ENCODE measurements around the gene TRPT1.

DNA sequence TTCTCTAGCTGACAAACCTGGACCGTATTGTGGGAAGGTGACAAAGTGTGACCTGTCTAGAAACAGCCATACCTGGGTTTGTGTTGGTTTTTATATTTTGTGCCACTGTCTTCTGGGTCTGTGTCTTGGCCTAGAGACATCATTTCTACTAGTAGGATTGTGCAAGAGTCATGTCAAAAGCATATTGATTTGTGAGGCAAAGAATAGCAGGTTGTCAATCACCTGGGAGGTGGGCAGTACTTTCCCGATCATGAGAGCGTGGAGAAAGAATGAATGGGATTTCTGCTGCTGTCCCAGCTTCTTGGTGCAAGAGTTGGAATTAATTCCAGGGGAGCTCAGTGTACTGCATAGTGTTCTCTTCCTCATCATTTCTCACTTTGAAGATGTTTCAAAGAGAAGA, 24.4 kb downstream of the TRPT1 start:
- TF ChIP-seq, protein P1, sequence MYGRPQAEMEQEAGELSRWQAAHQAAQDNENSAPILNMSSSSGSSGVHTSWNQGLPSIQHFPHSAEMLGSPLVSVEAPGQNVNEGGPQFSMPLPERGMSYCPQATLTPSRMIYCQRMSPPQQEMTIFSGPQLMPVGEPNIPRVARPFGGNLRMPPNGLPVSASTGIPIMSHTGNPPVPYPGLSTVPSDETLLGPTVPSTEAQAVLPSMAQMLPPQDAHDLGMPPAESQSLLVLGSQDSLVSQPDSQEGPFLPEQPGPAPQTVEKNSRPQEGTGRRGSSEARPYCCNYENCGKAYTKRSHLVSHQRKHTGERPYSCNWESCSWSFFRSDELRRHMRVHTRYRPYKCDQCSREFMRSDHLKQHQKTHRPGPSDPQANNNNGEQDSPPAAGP (tag by site-specific recombination; IDR thresholded peaks at IDR 0.05), result no peak
- TF ChIP-seq ZNF514 (tag by site-specific recombination; IDR thresholded peaks at IDR 0.05), result no peak
- TF ChIP-seq ZNF175 (tag by site-specific recombination; IDR thresholded peaks at IDR 0.05), result no peak
- TF ChIP-seq, protein P2, sequence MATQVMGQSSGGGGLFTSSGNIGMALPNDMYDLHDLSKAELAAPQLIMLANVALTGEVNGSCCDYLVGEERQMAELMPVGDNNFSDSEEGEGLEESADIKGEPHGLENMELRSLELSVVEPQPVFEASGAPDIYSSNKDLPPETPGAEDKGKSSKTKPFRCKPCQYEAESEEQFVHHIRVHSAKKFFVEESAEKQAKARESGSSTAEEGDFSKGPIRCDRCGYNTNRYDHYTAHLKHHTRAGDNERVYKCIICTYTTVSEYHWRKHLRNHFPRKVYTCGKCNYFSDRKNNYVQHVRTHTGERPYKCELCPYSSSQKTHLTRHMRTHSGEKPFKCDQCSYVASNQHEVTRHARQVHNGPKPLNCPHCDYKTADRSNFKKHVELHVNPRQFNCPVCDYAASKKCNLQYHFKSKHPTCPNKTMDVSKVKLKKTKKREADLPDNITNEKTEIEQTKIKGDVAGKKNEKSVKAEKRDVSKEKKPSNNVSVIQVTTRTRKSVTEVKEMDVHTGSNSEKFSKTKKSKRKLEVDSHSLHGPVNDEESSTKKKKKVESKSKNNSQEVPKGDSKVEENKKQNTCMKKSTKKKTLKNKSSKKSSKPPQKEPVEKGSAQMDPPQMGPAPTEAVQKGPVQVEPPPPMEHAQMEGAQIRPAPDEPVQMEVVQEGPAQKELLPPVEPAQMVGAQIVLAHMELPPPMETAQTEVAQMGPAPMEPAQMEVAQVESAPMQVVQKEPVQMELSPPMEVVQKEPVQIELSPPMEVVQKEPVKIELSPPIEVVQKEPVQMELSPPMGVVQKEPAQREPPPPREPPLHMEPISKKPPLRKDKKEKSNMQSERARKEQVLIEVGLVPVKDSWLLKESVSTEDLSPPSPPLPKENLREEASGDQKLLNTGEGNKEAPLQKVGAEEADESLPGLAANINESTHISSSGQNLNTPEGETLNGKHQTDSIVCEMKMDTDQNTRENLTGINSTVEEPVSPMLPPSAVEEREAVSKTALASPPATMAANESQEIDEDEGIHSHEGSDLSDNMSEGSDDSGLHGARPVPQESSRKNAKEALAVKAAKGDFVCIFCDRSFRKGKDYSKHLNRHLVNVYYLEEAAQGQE (tag by site-specific recombination; IDR thresholded peaks at IDR 0.05), result no peak
- TF ChIP-seq, protein P3, sequence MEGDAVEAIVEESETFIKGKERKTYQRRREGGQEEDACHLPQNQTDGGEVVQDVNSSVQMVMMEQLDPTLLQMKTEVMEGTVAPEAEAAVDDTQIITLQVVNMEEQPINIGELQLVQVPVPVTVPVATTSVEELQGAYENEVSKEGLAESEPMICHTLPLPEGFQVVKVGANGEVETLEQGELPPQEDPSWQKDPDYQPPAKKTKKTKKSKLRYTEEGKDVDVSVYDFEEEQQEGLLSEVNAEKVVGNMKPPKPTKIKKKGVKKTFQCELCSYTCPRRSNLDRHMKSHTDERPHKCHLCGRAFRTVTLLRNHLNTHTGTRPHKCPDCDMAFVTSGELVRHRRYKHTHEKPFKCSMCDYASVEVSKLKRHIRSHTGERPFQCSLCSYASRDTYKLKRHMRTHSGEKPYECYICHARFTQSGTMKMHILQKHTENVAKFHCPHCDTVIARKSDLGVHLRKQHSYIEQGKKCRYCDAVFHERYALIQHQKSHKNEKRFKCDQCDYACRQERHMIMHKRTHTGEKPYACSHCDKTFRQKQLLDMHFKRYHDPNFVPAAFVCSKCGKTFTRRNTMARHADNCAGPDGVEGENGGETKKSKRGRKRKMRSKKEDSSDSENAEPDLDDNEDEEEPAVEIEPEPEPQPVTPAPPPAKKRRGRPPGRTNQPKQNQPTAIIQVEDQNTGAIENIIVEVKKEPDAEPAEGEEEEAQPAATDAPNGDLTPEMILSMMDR (tag by site-specific recombination; IDR thresholded peaks at IDR 0.05), result no peak
- TF ChIP-seq, protein P4, sequence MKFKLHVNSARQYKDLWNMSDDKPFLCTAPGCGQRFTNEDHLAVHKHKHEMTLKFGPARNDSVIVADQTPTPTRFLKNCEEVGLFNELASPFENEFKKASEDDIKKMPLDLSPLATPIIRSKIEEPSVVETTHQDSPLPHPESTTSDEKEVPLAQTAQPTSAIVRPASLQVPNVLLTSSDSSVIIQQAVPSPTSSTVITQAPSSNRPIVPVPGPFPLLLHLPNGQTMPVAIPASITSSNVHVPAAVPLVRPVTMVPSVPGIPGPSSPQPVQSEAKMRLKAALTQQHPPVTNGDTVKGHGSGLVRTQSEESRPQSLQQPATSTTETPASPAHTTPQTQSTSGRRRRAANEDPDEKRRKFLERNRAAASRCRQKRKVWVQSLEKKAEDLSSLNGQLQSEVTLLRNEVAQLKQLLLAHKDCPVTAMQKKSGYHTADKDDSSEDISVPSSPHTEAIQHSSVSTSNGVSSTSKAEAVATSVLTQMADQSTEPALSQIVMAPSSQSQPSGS (tag by site-specific recombination; IDR thresholded peaks at IDR 0.05; ENCODE audit: low read depth), result no peak
- TF ChIP-seq ZNF707 (tag by site-specific recombination; IDR thresholded peaks at IDR 0.05), result no peak

All from HEK293 (cell line).